ENCODE data around the gene TRAT1. TPM values are rescaled to one million over a fixed set of nuclear protein-coding genes. Genes with fewer than 3 reads are reported as not detected.
A peak's percentile ranks its signal among the peaks of the same experiment; 100 is the strongest.

The TRAT1 gene
- total and polyA plus RNA-seq, 2 experiments from 2014 or later = not detected

DNA sequence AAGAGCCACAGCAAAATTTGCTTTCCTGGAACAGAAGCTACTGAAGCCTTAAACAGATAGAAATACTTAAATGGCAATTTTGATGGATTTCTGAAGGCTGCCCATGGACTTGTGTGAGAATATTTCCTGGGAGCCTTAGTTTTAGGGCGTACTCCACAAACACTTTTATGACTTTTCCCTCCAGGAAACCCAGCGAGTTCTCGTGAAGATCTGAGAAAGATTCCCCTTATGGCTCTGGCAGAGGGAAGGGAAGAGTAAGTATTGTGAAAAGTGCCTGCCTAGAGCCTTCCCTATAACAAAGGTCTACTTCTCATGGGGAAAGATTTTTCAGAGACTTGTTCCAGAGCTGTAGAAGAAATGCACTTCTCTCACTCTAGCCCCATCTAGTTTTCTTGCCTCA lies 31.1 kb upstream of the TRAT1 start:
- Histone ChIP-seq H3K9me3 (ENCODE audit: low read depth) (no peaks in the 10 kb centered on the region), H3F3A (ENCODE audit: insufficient read depth) (no peaks in the 10 kb centered on the region), H2AFZ (no peak overlapping the region), H3K79me2 (ENCODE audit: insufficient read depth) (no peaks in the 10 kb centered on the region), H3K4me3 (no peak overlapping the region), H4K20me1 (ENCODE audit: insufficient read depth) (no peaks in the 10 kb centered on the region), H3K9me2 (ENCODE audit: insufficient read depth) (no peaks in the 10 kb centered on the region), H3K27ac (no peak overlapping the region), H3K27me3 (replicated peaks; ENCODE audit: insufficient read depth) (no peaks in the 10 kb centered on the region), H3K9ac (no peak overlapping the region), H3K36me3 (ENCODE audit: low read depth) (no peaks in the 10 kb centered on the region), H3K4me2 (ENCODE audit: unreplicated experiment) (no peak overlapping the region), H3K4me1 (ENCODE audit: insufficient read depth) (no peaks in the 10 kb centered on the region)
- in situ Hi-C loops (cut with MboI) = no loop called here
- WGBS, 2 experiments (ENCODE audit: low coverage in 1 of 2, low lambda C conversion rate in 2 of 2, missing lambda C conversion rate in 2 of 2) = 6 to 12% methylated on average over 3 of the region's 3 CpGs
- no peak for TF ChIP-seq EZH2phosphoT487 (IDR thresholded peaks at IDR 0.05; ENCODE audit: insufficient read depth, low read depth)
- TF ChIP-seq EZH2 (IDR thresholded peaks at IDR 0.05; ENCODE audit: insufficient read depth, poor library complexity, severe bottlenecking) = no peak
- no peak for DNase-seq

DNA sequence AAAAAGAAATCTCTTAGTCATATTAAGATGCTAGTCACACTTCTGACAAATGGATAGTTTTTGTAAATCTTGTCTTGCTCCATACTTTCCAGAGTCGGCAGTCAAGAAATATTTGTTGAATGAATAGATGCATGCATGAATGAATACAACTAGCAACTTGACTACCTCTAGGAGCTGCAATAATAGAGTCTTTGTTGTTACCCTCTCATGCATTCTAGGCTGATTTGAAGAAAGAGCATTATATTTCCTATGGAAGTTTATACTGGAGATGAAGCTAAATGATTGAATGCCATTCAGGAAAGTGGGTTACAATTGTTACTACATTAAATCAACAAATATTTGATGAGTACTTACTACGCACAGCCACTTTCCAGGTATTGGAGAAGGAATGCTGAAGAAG lies 18.1 kb upstream of the TRAT1 start:
- no peaks in the 10 kb centered on the region for H3K4me1 ChIP-seq (ENCODE audit: insufficient read depth)
- no peak overlapping the region for H2AFZ ChIP-seq
- H3K4me2 ChIP-seq (ENCODE audit: unreplicated experiment) = no peak overlapping the region
- H3K27me3 ChIP-seq (replicated peaks; ENCODE audit: insufficient read depth) = no peaks in the 10 kb centered on the region
- TF ChIP-seq EZH2 (IDR thresholded peaks at IDR 0.05; ENCODE audit: insufficient read depth, poor library complexity, severe bottlenecking) (no peak), EZH2phosphoT487 (IDR thresholded peaks at IDR 0.05; ENCODE audit: insufficient read depth, low read depth) (no peak)
- 35 to 38% methylated on average over 2 of the region's 2 CpGs for WGBS, 2 experiments (ENCODE audit: low coverage in 1 of 2, low lambda C conversion rate in 2 of 2, missing lambda C conversion rate in 2 of 2)
- no peaks in the 10 kb centered on the region for H3K79me2 ChIP-seq (ENCODE audit: insufficient read depth)
- no peak for DNase-seq
- no peaks in the 10 kb centered on the region for H3F3A ChIP-seq (ENCODE audit: insufficient read depth)
- H3K9me2 ChIP-seq (ENCODE audit: insufficient read depth) = no peaks in the 10 kb centered on the region
- no peaks in the 10 kb centered on the region for H4K20me1 ChIP-seq (ENCODE audit: insufficient read depth)
- H3K9me3 ChIP-seq (ENCODE audit: low read depth) = peaks cover 6% of the 10 kb centered on the region
- no peak overlapping the region for H3K4me3 ChIP-seq
- H3K9ac ChIP-seq = no peak overlapping the region
- in situ Hi-C loops (cut with MboI) = no loop called here
- no peaks in the 10 kb centered on the region for H3K36me3 ChIP-seq (ENCODE audit: low read depth)
- H3K27ac ChIP-seq = no peak overlapping the region

GRCh38 chr3:108804966-108805365 lies 17.6 kb upstream of the TRAT1 start:
- no peak for TF ChIP-seq EZH2phosphoT487 (IDR thresholded peaks at IDR 0.05; ENCODE audit: insufficient read depth, low read depth)
- TF ChIP-seq EZH2 (IDR thresholded peaks at IDR 0.05; ENCODE audit: insufficient read depth, poor library complexity, severe bottlenecking) = no peak
- Histone ChIP-seq H3K27ac (no peak overlapping the region), H4K20me1 (ENCODE audit: insufficient read depth) (no peaks in the 10 kb centered on the region), H3K9me2 (ENCODE audit: insufficient read depth) (no peaks in the 10 kb centered on the region), H3K9ac (no peak overlapping the region), H3K27me3 (replicated peaks; ENCODE audit: insufficient read depth) (no peaks in the 10 kb centered on the region), H3K9me3 (ENCODE audit: low read depth) (peaks cover 6% of the 10 kb centered on the region), H2AFZ (no peak overlapping the region), H3K79me2 (ENCODE audit: insufficient read depth) (no peaks in the 10 kb centered on the region), H3K36me3 (ENCODE audit: low read depth) (no peaks in the 10 kb centered on the region), H3K4me3 (no peak overlapping the region), H3F3A (ENCODE audit: insufficient read depth) (no peaks in the 10 kb centered on the region), H3K4me1 (ENCODE audit: insufficient read depth) (no peaks in the 10 kb centered on the region), H3K4me2 (ENCODE audit: unreplicated experiment) (no peak overlapping the region)
- no peak for DNase-seq
- 25 to 26% methylated on average over 4 of the region's 4 CpGs for WGBS, 2 experiments (ENCODE audit: low coverage in 1 of 2, low lambda C conversion rate in 2 of 2, missing lambda C conversion rate in 2 of 2)
- in situ Hi-C loops (cut with MboI) = no loop called here

DNA sequence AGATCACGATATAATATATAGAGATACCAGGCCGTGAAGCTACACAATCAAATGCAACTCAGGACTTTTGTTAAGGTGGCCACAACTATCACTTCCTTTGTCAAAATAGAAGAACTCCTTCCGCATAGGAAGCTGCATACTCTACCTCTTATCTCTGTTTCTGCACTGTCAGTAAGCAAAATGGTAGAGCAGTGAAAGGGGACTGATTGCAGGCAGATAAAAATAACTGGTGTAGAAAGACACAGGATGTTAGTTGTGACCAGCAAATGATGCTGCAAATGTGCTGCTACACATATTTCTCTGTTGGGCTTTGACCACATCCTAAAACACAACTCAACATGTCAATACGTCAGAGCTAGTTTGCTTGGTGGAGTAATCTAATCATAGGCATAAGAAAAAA lies 16.3 kb upstream of the TRAT1 start:
- WGBS, 2 experiments (ENCODE audit: low coverage in 1 of 2, low lambda C conversion rate in 2 of 2, missing lambda C conversion rate in 2 of 2) = 34 to 35% methylated on average over 4 of the region's 4 CpGs
- H3K9me3 ChIP-seq (ENCODE audit: low read depth) = peaks cover 6% of the 10 kb centered on the region
- TF ChIP-seq EZH2phosphoT487 (IDR thresholded peaks at IDR 0.05; ENCODE audit: insufficient read depth, low read depth) = no peak
- TF ChIP-seq EZH2 (IDR thresholded peaks at IDR 0.05; ENCODE audit: insufficient read depth, poor library complexity, severe bottlenecking) = no peak
- H2AFZ ChIP-seq = no peak overlapping the region
- in situ Hi-C loops (cut with MboI) = no loop called here
- no peak overlapping the region for H3K4me2 ChIP-seq (ENCODE audit: unreplicated experiment)
- no peaks in the 10 kb centered on the region for H3K79me2 ChIP-seq (ENCODE audit: insufficient read depth)
- no peaks in the 10 kb centered on the region for H4K20me1 ChIP-seq (ENCODE audit: insufficient read depth)
- H3K36me3 ChIP-seq (ENCODE audit: low read depth) = no peaks in the 10 kb centered on the region
- no peaks in the 10 kb centered on the region for H3K9me2 ChIP-seq (ENCODE audit: insufficient read depth)
- H3K27ac ChIP-seq = no peak overlapping the region
- DNase-seq = no peak
- H3K27me3 ChIP-seq (replicated peaks; ENCODE audit: insufficient read depth) = no peaks in the 10 kb centered on the region
- no peaks in the 10 kb centered on the region for H3F3A ChIP-seq (ENCODE audit: insufficient read depth)
- no peaks in the 10 kb centered on the region for H3K4me1 ChIP-seq (ENCODE audit: insufficient read depth)
- H3K4me3 ChIP-seq = no peak overlapping the region
- no peak overlapping the region for H3K9ac ChIP-seq

- Histone ChIP-seq H3K9ac (no peak overlapping the region), H3K79me2 (ENCODE audit: insufficient read depth) (no peaks in the 10 kb centered on the region), H3K4me1 (ENCODE audit: insufficient read depth) (no peaks in the 10 kb centered on the region), H3K9me2 (ENCODE audit: insufficient read depth) (no peaks in the 10 kb centered on the region), H3K27me3 (replicated peaks; ENCODE audit: insufficient read depth) (no peaks in the 10 kb centered on the region), H4K20me1 (ENCODE audit: insufficient read depth) (no peaks in the 10 kb centered on the region), H3K4me2 (ENCODE audit: unreplicated experiment) (no peak overlapping the region), H3K9me3 (ENCODE audit: low read depth) (no peaks in the 10 kb centered on the region), H2AFZ (no peak overlapping the region), H3K27ac (no peak overlapping the region), H3F3A (ENCODE audit: insufficient read depth) (no peaks in the 10 kb centered on the region), H3K4me3 (no peak overlapping the region), H3K36me3 (ENCODE audit: low read depth) (no peaks in the 10 kb centered on the region)
- DNase-seq = peak; percentile 0
- no peak for TF ChIP-seq EZH2phosphoT487 (IDR thresholded peaks at IDR 0.05; ENCODE audit: insufficient read depth, low read depth)
- no peak for TF ChIP-seq EZH2 (IDR thresholded peaks at IDR 0.05; ENCODE audit: insufficient read depth, poor library complexity, severe bottlenecking)
- 12 to 30% methylated on average over 2 of the region's 2 CpGs for WGBS, 2 experiments (ENCODE audit: low coverage in 1 of 2, low lambda C conversion rate in 2 of 2, missing lambda C conversion rate in 2 of 2)
- in situ Hi-C loops (cut with MboI) = no loop called here
Observed at GRCh38 chr3:108818404-108818803, 4.2 kb upstream of the TRAT1 start.

Measured in GM23248 (cell line).